Spleen (tissue), 7 donors: ENCODE measurements around the gene C2CD2L.

Experiments
- POLR2A ChIP-seq, 3 donors: fragments of 450-650 bp; IDR thresholded peaks; one replicate each; pipeline ENCODE4 v1.5.1; 2017; ENCODE audit warnings: antibody characterized with exemption in 3 of 3, mild to moderate bottlenecking in 1 of 3
- POLR2AphosphoS5 ChIP-seq, 3 donors: sonication (generic); formaldehyde crosslinking; IDR thresholded peaks; one replicate each; pipeline ENCODE4 v1.5.1; 2017; ENCODE audit warnings: antibody characterized with exemption in 3 of 3
- TF ChIP-seq, protein P1 (sequence below), 11 experiments: fragments of 200-600 bp in 7 of 11; fragments of 450-650 bp in 4 of 11; sonication (generic) in 4 of 11; IDR thresholded peaks in 8 of 11; conservative IDR thresholded peaks in 3 of 11; 1 replicate in 7 of 11; 2 replicates in 4 of 11; pipeline versions ENCODE4 v1.4.0 to v1.8.0; 2016 to 2021; ENCODE audit warnings: antibody characterized with exemption in 11 of 11, inconsistent platforms in 4 of 11, mild to moderate bottlenecking in 1 of 11
- donor health status: DM: no; HTN: no; CAD: no; lungs with moderate emphysema.
- donor health status: DM: no; HTN: no; CAD: no.
- donor health status: DM: no; HTN: no; CAD: no.

DNA sequence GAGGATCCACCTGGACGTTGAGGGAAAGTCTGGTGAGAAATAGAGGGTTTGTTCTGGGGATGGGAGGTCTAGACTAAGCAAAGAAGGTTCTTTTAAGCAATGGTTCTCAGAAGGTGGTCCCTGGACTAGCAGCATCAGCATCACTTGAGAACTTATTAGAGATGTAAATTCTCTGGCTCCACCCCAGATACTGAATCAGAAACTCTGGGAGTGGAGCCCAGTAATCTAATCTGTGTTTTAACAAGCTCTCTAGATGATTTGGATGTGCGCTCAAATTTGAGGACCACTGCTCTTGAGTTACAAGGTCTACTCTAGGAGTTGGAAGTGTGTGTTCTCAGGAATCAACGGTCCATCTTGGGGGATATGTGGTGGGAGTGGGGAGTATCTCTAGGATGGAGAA, 38.4 kb downstream of the C2CD2L start:
- TF ChIP-seq POLR2A (IDR thresholded peaks at IDR 0.05) (no peak), POLR2AphosphoS5 (IDR thresholded peaks at IDR 0.05) (no peak)
- TF ChIP-seq, protein P1, sequence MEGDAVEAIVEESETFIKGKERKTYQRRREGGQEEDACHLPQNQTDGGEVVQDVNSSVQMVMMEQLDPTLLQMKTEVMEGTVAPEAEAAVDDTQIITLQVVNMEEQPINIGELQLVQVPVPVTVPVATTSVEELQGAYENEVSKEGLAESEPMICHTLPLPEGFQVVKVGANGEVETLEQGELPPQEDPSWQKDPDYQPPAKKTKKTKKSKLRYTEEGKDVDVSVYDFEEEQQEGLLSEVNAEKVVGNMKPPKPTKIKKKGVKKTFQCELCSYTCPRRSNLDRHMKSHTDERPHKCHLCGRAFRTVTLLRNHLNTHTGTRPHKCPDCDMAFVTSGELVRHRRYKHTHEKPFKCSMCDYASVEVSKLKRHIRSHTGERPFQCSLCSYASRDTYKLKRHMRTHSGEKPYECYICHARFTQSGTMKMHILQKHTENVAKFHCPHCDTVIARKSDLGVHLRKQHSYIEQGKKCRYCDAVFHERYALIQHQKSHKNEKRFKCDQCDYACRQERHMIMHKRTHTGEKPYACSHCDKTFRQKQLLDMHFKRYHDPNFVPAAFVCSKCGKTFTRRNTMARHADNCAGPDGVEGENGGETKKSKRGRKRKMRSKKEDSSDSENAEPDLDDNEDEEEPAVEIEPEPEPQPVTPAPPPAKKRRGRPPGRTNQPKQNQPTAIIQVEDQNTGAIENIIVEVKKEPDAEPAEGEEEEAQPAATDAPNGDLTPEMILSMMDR (IDR thresholded peaks at IDR 0.05 in 8 of 11, conservative IDR thresholded peaks at IDR 0.05 in 3 of 11) = no peak
